Smooth muscle cell of the brain vasculature (primary cell): ENCODE data around the gene SRA1.

ENCODE experiments used
- DNase-seq: peaks from one replicate; pipeline ENCODE4 v3.0.0-alpha.2; 2012; ENCODE audit warnings: low read depth, low spot score

Gene SRA1

GRCh38 chr5:140550147-140551079 is 6.9 kb downstream of the SRA1 start:
- DNase-seq, result no peak

DNA sequence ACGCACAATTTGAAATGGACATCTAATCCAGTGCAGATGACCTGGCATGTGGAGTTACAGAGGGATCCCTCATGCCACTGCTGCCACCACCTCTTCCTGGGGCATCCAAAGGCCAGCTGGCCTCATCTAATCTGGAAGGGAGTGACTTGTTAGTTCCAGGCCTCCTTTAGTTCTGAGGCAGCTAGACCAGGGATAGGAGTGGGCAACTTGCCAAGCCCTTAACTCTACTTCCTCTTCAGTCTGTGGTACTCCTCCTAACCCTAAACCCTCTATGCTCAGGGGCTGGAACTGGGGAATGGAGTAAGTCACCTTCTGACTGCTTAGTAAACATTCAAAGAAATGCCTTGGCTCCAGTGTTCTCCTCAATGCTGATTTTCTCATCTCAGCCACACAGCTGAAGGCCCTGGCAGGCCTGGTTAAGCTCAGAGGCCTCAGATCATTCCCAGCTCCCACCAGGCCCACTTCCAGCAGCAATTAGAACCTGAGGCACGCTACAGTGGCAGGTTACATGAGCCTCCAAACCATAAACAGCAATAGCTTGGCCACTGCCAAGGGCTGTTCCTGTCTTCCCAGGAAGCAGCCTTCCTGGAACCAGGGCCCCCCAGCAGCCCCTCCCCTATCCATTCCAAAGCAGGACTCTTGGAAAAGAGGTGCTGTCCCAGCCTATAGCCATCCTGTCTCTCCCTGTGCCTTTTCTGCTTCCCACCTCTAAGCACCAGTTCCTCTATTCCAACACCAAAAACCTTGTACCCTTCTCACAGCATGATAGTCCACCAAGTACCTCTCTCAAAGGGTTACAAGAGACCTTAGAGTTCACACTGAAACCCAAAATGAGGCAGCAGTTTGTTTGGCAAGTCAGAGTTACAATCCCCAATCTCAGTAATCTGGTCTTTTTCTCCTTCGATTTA is 7.8 kb downstream of the SRA1 start:
- DNase-seq, result no peak

GRCh38 chr5:140548791-140549190 is 8.5 kb downstream of the SRA1 start:
- DNase-seq, result no peak

DNA sequence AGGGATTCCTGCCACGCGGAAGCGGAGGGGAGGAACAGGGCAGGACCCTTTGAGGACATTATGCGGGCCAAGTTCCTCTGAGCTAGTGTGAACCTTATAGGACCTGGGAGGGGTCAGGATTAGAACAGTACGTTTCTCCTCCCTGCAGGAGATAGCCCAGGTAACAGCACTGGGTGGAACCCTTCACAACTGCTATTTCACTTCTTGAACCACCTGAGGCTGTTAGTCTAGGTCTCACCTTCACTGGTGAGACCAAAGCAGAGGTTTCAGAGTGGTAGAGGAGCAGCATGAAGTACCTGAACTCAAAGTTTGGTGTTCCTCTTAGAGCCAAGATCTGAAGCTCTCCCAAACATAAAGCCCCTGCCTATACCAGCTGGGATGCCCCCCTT is 9.0 kb downstream of the SRA1 start:
- no peak for DNase-seq

- DNase-seq, result peak; percentile 87
Observed at GRCh38 chr5:140547508-140548299, 9.6 kb downstream of the SRA1 start, which contains the start of gene EIF4EBP3. EIF4EBP3 (plus strand) TSS chr5:140547662; CDS start chr5:140547738, 76 bp downstream.

DNA sequence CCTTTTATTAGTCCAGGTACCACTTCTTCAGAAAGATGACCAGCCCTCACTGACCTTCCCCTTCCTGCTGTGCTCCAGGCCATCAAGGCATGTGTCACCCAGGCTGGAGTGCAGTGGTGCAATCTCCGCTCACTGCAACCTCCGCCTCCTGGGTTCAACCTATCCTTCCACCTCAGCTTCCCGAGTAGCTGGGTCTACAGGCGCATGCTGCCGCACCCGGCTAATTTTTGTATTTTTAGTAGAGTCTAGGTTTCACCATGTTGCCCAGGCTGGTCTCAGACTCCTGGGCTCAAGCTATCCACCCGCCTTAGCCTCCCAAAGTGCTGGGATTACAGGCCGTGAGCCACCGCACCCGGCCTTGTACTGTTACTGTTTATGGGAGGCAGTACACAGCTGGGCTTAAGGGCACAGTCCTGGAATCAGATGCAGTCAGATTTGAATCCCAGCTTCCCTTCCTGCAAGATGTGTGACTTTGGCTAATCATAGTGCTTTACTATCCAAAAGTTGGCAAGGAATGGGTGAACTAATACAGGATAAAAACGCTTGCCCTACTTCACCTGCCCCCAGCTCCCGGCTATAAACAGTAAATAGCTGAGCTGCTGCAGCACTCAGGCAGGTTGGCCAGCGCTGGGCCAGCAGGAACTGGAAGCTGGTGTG is 10.3 kb downstream of the SRA1 start:
- no peak for DNase-seq

GRCh38 chr5:140545606-140546005 is 11.7 kb downstream of the SRA1 start:
- no peak for DNase-seq

DNA sequence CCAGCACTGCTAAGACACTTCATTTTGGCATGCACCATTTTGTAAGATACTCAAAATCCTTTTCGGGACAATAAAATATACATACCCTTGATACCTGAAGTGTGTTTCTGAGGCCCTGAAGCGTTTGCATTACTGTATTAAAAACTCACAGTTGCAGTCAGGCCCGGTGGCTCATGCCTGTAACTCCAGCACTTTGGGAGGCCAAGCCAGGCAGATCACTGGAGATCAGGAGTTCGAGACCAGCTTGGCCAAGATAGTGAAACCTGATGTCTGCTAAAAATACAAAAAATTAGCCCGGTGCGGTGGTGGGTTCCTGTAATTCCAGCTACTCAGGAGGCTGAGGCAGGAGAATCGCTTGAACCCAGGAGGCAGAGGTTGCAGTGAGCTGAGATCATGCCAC is 12.3 kb downstream of the SRA1 start:
- DNase-seq, result no peak

DNA sequence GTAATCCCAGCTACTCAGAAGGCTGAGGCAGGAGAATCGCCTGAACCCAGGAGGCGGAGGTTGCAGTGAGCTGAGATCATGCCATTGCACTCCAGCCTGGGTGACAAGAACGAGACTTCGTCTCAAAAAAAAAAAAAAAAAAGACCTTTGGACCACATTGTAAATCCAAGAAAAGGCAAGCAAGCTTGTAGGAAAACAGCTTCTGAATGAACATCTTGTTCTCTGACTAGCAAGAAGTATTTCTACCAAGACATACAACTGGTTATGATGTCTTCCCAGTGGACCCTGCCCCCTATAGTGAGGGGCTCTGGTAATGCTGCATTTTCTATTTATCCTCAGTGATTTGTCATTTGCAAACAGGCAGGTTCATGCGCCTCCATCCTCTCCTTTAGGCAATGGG is 14.3 kb downstream of the SRA1 start:
- DNase-seq, result no peak

DNA sequence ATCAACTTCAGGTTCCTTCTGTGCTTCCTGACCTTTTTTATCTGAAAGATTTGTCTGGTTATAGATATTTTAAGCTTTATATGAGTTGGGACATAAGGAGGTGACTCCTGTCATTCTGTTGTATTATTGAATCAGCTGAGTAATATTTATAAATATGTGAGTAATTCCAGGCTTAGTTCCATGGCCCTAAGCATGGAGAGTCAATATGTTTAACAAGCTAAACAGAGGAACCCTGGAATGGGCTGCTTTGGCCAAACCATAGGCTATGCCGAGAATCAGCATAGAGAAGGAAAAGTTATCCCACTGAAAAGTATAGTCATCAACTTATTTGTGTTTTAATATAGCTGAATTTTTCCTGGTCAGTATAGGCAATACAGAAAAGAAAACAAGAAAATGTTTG is 17.0 kb downstream of the SRA1 start:
- no peak for DNase-seq

- no peak for DNase-seq
Observed at GRCh38 chr5:140524003-140524402, 33.3 kb downstream of the SRA1 start.

GRCh38 chr5:140513124-140513523 is 44.1 kb downstream of the SRA1 start:
- no peak for DNase-seq

- no peak for DNase-seq
Observed at GRCh38 chr5:140509898-140510297, 47.4 kb downstream of the SRA1 start.

DNA sequence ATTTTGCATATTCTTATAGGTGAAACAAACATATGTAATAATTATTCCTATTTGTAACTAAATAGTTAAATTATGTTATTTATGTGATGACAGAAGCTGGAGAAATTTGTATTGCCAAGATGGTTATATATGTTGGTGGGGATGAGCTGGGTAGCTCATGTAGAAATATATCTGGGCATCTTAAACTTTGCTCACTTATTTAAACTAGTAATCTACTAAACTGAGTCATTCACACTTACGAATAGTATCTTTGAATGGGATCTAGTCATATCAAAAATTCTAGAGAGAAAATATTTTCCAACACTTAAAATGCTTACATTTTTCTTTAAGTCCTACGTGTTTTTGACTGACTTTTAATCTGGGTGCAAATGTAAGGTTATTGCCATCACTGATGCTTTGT is 54.4 kb downstream of the SRA1 start:
- no peak for DNase-seq
